Measurements from ENCODE around the gene PCDHGA6. TPM values are rescaled to one million over a fixed set of nuclear protein-coding genes. Genes with fewer than 3 reads are reported as not detected.
"Not testable (repeated sequence)": the region's sequence is repeated elsewhere in the genome, so short reads cannot be mapped to it uniquely, and the experiment has no call there.

The PCDHGA6 gene
- 0.24 and 0.46 TPM in 2 replicates for total RNA-seq (2014; rRNA removed; shearing (Covaris generic))

DNA sequence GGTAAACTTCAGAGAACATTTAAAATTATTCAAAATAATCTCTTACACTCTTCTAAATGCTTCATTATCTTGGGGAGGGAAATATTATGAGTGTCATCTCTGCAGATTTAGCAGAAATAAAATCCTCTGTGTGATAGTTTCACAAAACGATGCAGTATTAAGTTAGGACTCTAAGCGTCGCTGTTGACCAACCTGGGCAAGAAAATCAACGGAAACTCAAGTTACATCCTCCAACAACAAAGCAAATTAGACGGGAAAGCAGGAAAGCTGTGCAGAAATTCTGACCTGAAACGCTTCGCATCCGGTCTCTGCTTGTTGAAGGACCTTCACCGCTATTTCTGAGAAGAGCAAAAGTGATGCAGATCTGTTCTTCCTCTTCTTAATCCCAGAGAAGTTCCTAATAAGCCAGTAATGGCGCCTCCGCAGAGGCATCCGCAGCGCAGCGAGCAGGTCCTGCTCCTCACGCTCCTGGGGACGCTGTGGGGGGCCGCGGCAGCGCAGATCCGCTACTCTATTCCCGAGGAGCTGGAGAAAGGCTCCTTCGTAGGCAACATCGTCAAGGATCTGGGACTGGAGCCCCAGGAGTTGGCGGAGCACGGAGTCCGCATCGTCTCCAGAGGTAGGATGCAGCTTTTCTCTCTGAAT, at the start of gene PCDHGA6:
Gene PCDHGA6 (plus strand): TSS at position 219 of the 645 bp plus-strand sequence. CDS start 193 bp downstream, at position 412.
- no peak for DNase-seq (ENCODE audit: low read depth)

DNA sequence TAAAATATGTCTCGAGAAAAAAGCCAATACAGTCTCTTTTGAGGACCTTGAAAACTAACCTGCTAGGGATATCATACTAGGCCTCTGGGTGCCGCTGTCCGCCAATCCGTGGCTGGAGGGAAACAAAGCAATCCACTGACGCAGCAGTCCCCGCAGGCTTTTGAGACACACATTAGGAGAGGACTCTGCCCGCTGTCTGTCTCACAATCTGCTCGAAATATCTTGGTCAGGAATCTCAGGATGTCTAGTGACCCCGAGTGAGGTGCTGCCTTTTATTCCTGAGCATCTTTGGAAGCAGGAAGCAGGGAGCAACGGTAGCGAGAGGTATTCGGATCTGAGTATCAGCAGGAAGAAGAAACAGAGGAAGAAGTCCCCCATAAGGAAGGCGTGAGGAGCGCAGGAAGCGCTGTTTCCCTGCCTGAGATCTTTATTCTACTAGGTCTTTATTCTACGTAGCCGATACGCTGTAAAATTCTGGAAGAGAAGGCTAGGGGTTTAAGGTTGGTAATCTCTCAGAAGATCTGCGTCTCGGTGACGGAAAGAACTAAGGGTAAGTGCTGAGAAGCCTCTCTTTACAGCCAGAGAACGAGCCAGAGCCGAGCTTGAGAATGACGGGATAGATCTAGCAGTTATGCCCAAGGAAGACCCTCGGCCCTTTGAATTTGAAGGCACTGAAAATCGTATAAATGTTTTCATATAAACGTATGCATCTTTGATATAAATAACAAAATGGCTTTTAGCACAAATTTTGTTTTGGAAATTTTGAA, 47.4 kb upstream of the PCDHGA6 start:
- peak; percentile 78 for DNase-seq (ENCODE audit: low read depth)

DNA sequence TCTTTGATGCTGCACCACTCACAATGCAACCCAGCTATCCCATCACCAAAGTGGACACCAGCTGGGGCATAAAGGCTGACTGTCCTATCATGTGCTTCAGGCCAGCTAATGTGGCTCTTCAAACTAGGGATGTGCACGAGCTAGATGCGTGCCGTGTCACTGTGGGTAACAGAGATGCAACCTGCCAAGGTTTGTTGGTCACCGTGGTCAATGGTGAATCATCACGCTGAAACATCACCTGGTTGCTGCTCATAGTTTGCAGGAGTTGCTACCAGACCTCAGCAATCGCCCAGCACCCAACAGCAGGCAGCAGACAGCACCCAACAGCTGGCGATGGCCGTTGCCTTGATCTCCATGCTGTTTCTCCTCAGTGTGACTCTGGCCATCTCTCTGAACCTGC, 45.5 kb upstream of the PCDHGA6 start:
- no peak for DNase-seq (ENCODE audit: low read depth)

GRCh38 chr5:141330299-141331080, 43.2 kb upstream of the PCDHGA6 start, which contains the start of gene PCDHGA1:
Gene PCDHGA1 (plus strand): TSS chr5:141330514.
- no peak for DNase-seq (ENCODE audit: low read depth)

- DNase-seq (ENCODE audit: low read depth), result not testable (repeated sequence)
Measured at GRCh38 chr5:141332571-141332970, 41.1 kb upstream of the PCDHGA6 start.

- peak; percentile 35 for DNase-seq (ENCODE audit: low read depth)
Measured at GRCh38 chr5:141338538-141339306, 35.0 kb upstream of the PCDHGA6 start, which contains the start of gene PCDHGA2. Gene PCDHGA2 (plus strand): TSS chr5:141338760.

DNA sequence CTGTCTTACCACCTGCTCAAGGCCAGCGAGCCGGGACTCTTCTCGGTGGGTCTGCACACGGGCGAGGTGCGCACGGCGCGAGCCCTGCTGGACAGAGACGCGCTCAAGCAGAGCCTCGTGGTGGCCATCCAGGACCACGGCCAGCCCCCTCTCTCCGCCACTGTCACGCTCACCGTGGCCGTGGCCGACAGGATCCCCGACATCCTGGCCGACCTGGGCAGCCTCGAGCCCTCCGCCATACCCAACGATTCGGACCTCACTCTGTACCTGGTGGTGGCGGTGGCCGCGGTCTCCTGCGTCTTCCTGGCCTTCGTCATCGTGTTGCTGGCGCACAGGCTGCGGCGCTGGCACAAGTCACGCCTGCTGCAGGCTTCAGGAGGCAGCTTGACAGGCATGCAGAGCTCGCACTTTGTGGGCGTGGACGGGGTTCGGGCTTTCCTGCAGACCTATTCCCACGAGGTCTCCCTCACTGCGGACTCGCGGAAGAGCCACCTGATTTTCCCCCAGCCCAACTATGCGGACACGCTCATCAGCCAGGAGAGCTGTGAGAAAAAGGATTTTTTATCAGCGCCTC, 32.8 kb upstream of the PCDHGA6 start:
- not testable (repeated sequence) for DNase-seq (ENCODE audit: low read depth)

DNA sequence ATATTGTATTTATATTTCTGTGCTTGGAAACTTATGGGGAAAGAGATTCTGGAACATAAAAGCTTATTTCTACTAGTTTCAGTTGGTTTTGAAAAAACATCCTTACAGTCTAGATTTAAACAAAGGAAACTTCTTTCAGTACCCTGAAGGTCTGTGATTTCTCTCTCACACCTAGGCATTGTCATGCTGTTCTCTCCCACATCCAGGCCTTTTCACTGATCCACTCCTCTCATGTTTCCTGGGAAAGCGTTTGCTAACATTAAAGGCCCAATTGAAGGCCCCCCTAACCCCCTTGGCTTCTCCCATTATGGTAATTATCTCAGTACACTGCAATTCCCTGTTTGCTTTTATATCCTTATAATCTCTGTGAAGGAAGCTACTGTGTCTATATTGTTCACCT, 30.9 kb upstream of the PCDHGA6 start:
- no peak for DNase-seq (ENCODE audit: low read depth)

- peak; percentile 46 for DNase-seq (ENCODE audit: low read depth)
Measured at GRCh38 chr5:141343242-141343952, 30.3 kb upstream of the PCDHGA6 start, which contains the start of gene PCDHGA3. Gene PCDHGA3 (plus strand): TSS chr5:141343829. CDS start chr5:141344034, 205 bp downstream.

- DNase-seq (ENCODE audit: low read depth), result no peak
Measured at GRCh38 chr5:141343953-141344463, 29.7 kb upstream of the PCDHGA6 start.

DNA sequence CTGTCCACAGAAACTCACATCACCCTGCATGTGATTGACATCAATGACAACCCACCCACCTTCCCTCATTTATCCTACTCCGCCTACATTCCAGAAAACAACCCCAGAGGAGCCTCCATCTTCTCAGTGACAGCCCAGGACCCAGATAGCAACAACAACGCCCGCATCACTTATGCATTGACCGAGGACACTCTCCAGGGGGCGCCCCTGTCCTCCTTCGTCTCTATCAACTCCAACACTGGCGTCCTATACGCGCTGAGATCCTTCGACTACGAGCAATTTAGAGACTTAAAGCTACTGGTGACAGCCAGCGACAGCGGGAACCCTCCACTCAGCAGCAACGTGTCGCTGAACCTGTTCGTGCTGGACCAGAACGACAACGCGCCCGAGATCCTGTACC, 28.4 kb upstream of the PCDHGA6 start:
- DNase-seq (ENCODE audit: low read depth), result no peak

DNA sequence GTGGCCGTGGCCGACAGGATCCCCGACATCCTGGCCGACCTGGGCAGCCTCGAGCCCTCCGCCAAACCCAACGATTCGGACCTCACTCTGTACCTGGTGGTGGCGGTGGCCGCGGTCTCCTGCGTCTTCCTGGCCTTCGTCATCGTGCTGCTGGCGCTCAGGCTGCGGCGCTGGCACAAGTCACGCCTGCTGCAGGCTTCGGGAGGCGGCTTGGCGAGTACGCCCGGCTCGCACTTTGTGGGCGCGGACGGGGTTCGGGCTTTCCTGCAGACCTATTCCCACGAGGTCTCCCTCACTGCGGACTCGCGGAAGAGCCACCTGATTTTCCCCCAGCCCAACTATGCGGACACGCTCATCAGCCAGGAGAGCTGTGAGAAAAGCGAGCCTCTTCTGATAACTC, 27.7 kb upstream of the PCDHGA6 start:
- not testable (repeated sequence) for DNase-seq (ENCODE audit: low read depth)

DNA sequence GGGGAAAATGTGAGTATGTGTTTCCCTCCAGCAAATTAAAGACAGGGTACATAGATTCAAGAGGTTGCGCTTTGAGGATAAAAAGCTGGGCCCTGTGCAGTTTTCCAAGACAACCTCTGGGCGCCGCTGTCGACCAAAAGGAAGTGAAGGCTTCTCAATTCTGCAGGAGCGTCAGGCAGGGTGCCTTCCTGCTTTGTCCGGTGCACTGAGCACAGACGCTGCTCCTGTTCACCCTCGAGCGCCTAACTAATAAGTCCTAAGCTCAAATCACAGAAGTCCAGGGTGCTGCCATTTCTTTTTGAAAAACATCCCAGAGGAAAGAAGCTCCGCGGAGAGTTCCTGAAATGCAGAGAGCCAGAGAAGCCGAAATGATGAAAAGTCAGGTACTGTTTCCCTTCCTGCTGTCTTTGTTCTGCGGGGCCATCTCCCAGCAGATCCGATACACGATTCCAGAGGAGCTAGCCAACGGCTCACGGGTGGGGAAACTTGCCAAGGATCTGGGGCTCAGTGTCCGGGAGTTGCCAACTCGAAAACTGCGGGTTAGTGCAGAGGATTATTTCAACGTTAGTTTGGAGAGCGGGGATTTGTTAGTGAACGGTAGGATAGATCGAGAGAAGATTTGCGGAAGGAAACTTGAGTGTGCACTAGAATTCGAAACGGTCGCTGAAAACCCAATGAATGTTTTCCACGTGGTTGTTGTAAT, 23.6 kb upstream of the PCDHGA6 start, which contains the start of gene PCDHGB1:
Gene PCDHGB1 (plus strand): TSS at position 183 of the 703 bp plus-strand sequence. CDS start 162 bp downstream, at position 345.
- peak; percentile 73 for DNase-seq (ENCODE audit: low read depth)

GRCh38 chr5:141351591-141351990, 22.1 kb upstream of the PCDHGA6 start:
- DNase-seq (ENCODE audit: low read depth), result no peak

GRCh38 chr5:141354900-141355469, 18.7 kb upstream of the PCDHGA6 start, which contains the start of gene PCDHGA4:
Gene PCDHGA4 (plus strand): TSS chr5:141355021. CDS start chr5:141355108, 87 bp downstream.
- no peak for DNase-seq (ENCODE audit: low read depth)

- DNase-seq (ENCODE audit: low read depth), result no peak
Measured at GRCh38 chr5:141355641-141356040, 18.1 kb upstream of the PCDHGA6 start.

DNA sequence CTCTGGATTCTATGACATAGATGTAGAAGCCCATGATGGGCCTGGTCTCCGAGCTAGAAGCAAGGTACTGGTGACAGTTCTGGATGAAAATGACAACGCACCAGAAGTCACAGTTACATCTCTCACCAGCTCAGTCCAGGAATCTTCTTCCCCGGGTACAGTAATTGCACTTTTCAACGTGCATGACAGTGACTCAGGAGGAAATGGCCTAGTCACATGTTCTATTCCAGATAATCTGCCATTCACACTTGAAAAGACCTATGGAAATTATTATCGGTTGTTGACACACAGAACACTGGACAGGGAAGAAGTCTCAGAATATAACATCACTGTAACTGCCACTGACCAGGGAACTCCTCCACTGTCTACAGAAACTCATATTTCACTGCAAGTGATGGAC, 17.6 kb upstream of the PCDHGA6 start:
- DNase-seq (ENCODE audit: low read depth), result no peak

DNA sequence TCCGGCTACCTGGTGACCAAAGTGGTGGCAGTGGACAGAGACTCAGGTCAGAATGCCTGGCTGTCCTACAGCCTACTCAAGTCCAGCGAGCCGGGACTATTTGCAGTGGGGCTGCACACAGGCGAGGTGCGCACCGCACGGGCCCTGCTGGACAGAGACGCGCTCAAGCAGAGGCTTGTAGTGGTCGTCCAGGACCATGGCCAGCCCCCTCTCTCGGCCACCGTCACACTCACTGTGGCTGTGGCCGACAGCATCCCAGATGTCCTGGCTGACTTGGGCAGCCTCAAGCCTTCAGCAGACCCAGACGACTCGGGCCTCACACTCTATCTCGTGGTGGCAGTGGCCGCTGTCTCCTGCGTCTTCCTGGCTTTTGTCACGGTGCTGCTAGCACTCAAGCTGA, 16.7 kb upstream of the PCDHGA6 start:
- DNase-seq (ENCODE audit: low read depth), result no peak

All from Daoy (cell line).